ENCODE results near the gene ENPP1. TPM values are rescaled to one million over a fixed set of nuclear protein-coding genes. Genes with fewer than 3 reads are reported as not detected.

ENPP1 gene
- polyA plus RNA-seq, 3 donors: not detected

DNA sequence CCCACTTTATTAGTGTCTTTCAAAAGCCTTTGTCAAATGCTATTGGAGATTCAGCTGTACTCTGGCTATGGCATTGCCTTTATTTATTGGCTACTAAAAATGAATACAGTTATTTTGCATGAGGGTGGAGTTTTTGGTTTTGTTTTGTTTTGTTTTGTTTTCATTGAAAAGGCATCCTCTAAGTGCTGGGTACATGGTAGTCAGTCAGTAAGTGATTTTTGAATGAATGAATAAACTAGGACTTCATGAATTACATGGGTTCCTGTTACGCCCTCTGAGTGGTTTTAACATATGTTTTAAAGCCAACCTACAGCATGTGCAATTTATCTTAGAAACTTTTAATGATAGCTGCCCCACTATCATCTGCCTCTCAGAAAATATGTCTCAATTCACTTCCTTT lies 38.9 kb upstream of the ENPP1 start:
- intact Hi-C loops (cut with micrococcal nuclease): no loop called here
- TF ChIP-seq, protein P1, sequence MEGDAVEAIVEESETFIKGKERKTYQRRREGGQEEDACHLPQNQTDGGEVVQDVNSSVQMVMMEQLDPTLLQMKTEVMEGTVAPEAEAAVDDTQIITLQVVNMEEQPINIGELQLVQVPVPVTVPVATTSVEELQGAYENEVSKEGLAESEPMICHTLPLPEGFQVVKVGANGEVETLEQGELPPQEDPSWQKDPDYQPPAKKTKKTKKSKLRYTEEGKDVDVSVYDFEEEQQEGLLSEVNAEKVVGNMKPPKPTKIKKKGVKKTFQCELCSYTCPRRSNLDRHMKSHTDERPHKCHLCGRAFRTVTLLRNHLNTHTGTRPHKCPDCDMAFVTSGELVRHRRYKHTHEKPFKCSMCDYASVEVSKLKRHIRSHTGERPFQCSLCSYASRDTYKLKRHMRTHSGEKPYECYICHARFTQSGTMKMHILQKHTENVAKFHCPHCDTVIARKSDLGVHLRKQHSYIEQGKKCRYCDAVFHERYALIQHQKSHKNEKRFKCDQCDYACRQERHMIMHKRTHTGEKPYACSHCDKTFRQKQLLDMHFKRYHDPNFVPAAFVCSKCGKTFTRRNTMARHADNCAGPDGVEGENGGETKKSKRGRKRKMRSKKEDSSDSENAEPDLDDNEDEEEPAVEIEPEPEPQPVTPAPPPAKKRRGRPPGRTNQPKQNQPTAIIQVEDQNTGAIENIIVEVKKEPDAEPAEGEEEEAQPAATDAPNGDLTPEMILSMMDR (IDR thresholded peaks at IDR 0.05): no peak
- H3K27ac Mint-ChIP-seq: no peak overlapping the region

DNA sequence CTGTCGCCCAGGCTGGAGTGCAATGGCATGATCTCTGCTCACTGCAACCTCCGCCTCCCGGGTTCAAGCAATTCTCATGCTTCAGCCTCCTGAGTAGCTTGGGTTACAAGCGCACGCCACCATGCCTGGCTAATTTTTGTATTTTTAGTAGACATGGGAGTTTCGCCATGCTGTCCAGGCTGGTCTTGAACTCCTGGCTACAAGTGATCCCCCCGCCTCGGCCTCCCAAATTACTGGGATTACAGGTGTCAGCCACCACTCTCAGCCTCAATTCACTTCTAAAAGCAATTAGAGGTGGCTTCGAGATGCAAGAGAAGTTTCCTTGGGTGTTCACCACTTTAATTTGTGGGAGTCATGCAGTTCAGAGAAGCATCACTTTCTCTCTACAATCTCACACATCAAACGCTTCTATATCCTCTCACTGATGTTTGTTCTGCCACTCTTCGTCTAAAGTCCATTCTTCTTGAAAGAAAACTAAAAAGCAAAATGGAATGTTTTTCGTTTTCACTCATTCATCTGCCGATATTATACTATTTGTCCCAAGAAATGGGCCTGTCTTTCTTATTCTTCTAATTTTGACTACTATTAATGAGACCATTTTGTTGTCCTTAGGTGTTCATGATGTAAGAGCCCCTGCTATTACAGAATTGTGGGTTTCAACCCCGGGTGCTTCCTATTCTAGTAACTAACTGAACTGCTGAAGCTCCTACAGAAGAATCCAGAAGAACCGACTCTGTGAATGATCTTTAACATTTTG lies 38.3 kb upstream of the ENPP1 start:
- WGBS (ENCODE audit: insufficient coverage): 83% methylated on average over 3 of the region's 15 CpGs
- Histone ChIP-seq H4K20me1 (ENCODE audit: insufficient read depth, low read length) (no peaks in the 10 kb centered on the region), H3K27me3 (ENCODE audit: control insufficient read depth in 2 of 2, insufficient read depth in 2 of 2, low read length in 2 of 2) (no peaks in the 10 kb centered on the region), H3K4me1 (ENCODE audit: control insufficient read depth in 1 of 2, insufficient read depth in 2 of 2, low read length in 2 of 2) (no peaks in the 10 kb centered on the region), H3K4me3 (replicated peaks in 1 of 3; ENCODE audit: low read depth in 2 of 3, low read length in 3 of 3) (no peak overlapping the region), H3K27ac (ENCODE audit: low read depth in 1 of 2, low read length in 2 of 2) (no peak overlapping the region), H3K9ac (ENCODE audit: insufficient read depth, low read length, poor library complexity, severe bottlenecking) (no peak overlapping the region), H3K9me3 (replicated peaks in 1 of 2; ENCODE audit: control insufficient read depth in 1 of 2, insufficient read depth in 1 of 2, low read length in 2 of 2) (no peaks in the 10 kb centered on the region), H3K4me2 (replicated peaks; ENCODE audit: extremely low read depth, low read length, poor library complexity, severe bottlenecking) (no peak overlapping the region), H2AFZ (ENCODE audit: insufficient read depth, low read depth, low read length, poor library complexity, severe bottlenecking) (no peak overlapping the region), H3K36me3 (replicated peaks in 1 of 2; ENCODE audit: control insufficient read depth in 1 of 2, insufficient read depth in 2 of 2, low read length in 2 of 2) (no peaks in the 10 kb centered on the region), H3K79me2 (ENCODE audit: insufficient read depth, low read length) (no peaks in the 10 kb centered on the region)
- H3K36me3 Mint-ChIP-seq: no peaks in the 10 kb centered on the region
- TF ChIP-seq, protein P1 (IDR thresholded peaks at IDR 0.05): no peak
- DNase-seq: no peak
- peaks cover 2 to 7% (median 3%) of the 10 kb centered on the region in 3 donors for H3K27me3 Mint-ChIP-seq (ENCODE audit: low read depth in 3 of 3)
- intact Hi-C loops (cut with micrococcal nuclease): no loop called here
- H3K9me3 Mint-ChIP-seq: peaks cover 0 to 2% (median 0%) of the 10 kb centered on the region in 7 donors
- no peak overlapping the region for H3K4me3 Mint-ChIP-seq
- no peak overlapping the region for H3K27ac Mint-ChIP-seq
- H3K4me1 Mint-ChIP-seq: no peaks in the 10 kb centered on the region

More for the DNA sequence above, 38.9 kb upstream of the ENPP1 start:
- no peak for DNase-seq
- no peak overlapping the region for H2AFZ ChIP-seq (ENCODE audit: insufficient read depth, low read depth, low read length, poor library complexity, severe bottlenecking)
- H3K9me3 ChIP-seq (replicated peaks in 1 of 2; ENCODE audit: control insufficient read depth in 1 of 2, insufficient read depth in 1 of 2, low read length in 2 of 2): no peaks in the 10 kb centered on the region
- H3K36me3 Mint-ChIP-seq: no peaks in the 10 kb centered on the region
- H3K9me3 Mint-ChIP-seq: peaks cover 0 to 2% (median 0%) of the 10 kb centered on the region in 7 donors
- H3K4me3 ChIP-seq (replicated peaks in 1 of 3; ENCODE audit: low read depth in 2 of 3, low read length in 3 of 3): no peak overlapping the region
- no peak overlapping the region for H3K27ac ChIP-seq (ENCODE audit: low read depth in 1 of 2, low read length in 2 of 2)
- no peak overlapping the region for H3K4me2 ChIP-seq (replicated peaks; ENCODE audit: extremely low read depth, low read length, poor library complexity, severe bottlenecking)
- H3K79me2 ChIP-seq (ENCODE audit: insufficient read depth, low read length): no peaks in the 10 kb centered on the region
- H3K9ac ChIP-seq (ENCODE audit: insufficient read depth, low read length, poor library complexity, severe bottlenecking): no peak overlapping the region
- no peaks in the 10 kb centered on the region for H3K27me3 ChIP-seq (ENCODE audit: control insufficient read depth in 2 of 2, insufficient read depth in 2 of 2, low read length in 2 of 2)
- no peaks in the 10 kb centered on the region for H4K20me1 ChIP-seq (ENCODE audit: insufficient read depth, low read length)
- H3K36me3 ChIP-seq (replicated peaks in 1 of 2; ENCODE audit: control insufficient read depth in 1 of 2, insufficient read depth in 2 of 2, low read length in 2 of 2): no peaks in the 10 kb centered on the region
- no CpG with 5 or more reads among the region's 1 CpG for WGBS (ENCODE audit: insufficient coverage)
- no peaks in the 10 kb centered on the region for H3K4me1 Mint-ChIP-seq
- peaks cover 2 to 7% (median 2%) of the 10 kb centered on the region in 3 donors for H3K27me3 Mint-ChIP-seq (ENCODE audit: low read depth in 3 of 3)
- H3K4me1 ChIP-seq (ENCODE audit: control insufficient read depth in 1 of 2, insufficient read depth in 2 of 2, low read length in 2 of 2): no peaks in the 10 kb centered on the region
- no peak overlapping the region for H3K4me3 Mint-ChIP-seq
